C4-2B (cell line): Measurements from ENCODE around the gene NALCN.

ENCODE experiments used
- ZFX ChIP-seq: fragments of 450-650 bp; IDR thresholded peaks from 2 replicates; pipeline ENCODE4 v1.6.1; 2017
- TF ChIP-seq, protein P1 (sequence below): fragments of 450-650 bp; conservative IDR thresholded peaks from 2 replicates; pipeline ENCODE4 v1.5.1; 2017; ENCODE audit warnings: mild to moderate bottlenecking

- TF ChIP-seq, protein P1, sequence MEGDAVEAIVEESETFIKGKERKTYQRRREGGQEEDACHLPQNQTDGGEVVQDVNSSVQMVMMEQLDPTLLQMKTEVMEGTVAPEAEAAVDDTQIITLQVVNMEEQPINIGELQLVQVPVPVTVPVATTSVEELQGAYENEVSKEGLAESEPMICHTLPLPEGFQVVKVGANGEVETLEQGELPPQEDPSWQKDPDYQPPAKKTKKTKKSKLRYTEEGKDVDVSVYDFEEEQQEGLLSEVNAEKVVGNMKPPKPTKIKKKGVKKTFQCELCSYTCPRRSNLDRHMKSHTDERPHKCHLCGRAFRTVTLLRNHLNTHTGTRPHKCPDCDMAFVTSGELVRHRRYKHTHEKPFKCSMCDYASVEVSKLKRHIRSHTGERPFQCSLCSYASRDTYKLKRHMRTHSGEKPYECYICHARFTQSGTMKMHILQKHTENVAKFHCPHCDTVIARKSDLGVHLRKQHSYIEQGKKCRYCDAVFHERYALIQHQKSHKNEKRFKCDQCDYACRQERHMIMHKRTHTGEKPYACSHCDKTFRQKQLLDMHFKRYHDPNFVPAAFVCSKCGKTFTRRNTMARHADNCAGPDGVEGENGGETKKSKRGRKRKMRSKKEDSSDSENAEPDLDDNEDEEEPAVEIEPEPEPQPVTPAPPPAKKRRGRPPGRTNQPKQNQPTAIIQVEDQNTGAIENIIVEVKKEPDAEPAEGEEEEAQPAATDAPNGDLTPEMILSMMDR = no peak
- no peak for TF ChIP-seq ZFX
Measured at GRCh38 chr13:101185606-101186005, 230.7 kb downstream of the NALCN start.
